Aorta (tissue), 5 donors: ENCODE data around the gene REXO1. TPM values are rescaled to one million over a fixed set of nuclear protein-coding genes. Genes with fewer than 3 reads are reported as not detected.

Source experiments
- ATAC-seq: fragments of 200-7000 bp; cut with Tn5 transposase; one replicate; pipeline ENCODE4 v1.9.1; 2022; ENCODE audit warnings: moderate library complexity; ENCODE audit not compliant: low FRiP score
- DNase-seq, 2 donors: peaks; one replicate each; pipeline ENCODE4 v3.0.0-alpha.2; 2020
- H3K27ac ChIP-seq, 2 donors: one replicate each; pipeline ENCODE4 v1.5.1; 2013; ENCODE audit warnings: low read length in 2 of 2, mild to moderate bottlenecking in 2 of 2, moderate library complexity in 2 of 2, control low read depth in 1 of 2, inconsistent platforms in 1 of 2, low read depth in 1 of 2
- H3K27me3 ChIP-seq, 2 donors: one replicate each; pipeline ENCODE4 v1.6.1; 2013; ENCODE audit warnings: control low read depth in 1 of 2, low read length in 1 of 2, mild to moderate bottlenecking in 1 of 2, moderate library complexity in 1 of 2; ENCODE audit not compliant: insufficient read depth in 2 of 2, control insufficient read depth in 1 of 2
- H3K36me3 ChIP-seq, 2 donors: one replicate each; pipeline ENCODE4 v1.6.1; 2013; ENCODE audit warnings: control low read depth in 1 of 2, low read length in 1 of 2, mild to moderate bottlenecking in 1 of 2; ENCODE audit not compliant: insufficient read depth in 2 of 2, control insufficient read depth in 1 of 2
- H3K4me1 ChIP-seq, 2 donors: one replicate each; pipeline ENCODE4 v1.6.1; 2013; ENCODE audit warnings: low read length in 2 of 2, control low read depth in 1 of 2, mild to moderate bottlenecking in 1 of 2, moderate library complexity in 1 of 2; ENCODE audit not compliant: insufficient read depth in 2 of 2, control insufficient read depth in 1 of 2
- H3K4me3 ChIP-seq, 2 donors: one replicate each; pipeline ENCODE4 v1.5.1; 2013; ENCODE audit warnings: low read length in 2 of 2, control low read depth in 1 of 2, mild to moderate bottlenecking in 1 of 2
- H3K9me3 ChIP-seq: one replicate; pipeline ENCODE4 v1.6.1; 2013; ENCODE audit warnings: mild to moderate bottlenecking, low read length; ENCODE audit not compliant: control insufficient read depth
- WGBS, 2 donors: extraction: QIAGEN DNeasy Blood & Tissue Kit; methylation state at CpG; one replicate each; pipeline ENCODE4 v1.1.7; 2013; 5-methylcytosine and 5-hydroxymethylcytosine counted together
- intact Hi-C, 2 donors: fragments of 100-400 bp; cut with DNase I; formaldehyde crosslinking; loops; one replicate each; pipeline versions ENCODE4 v1.14.2 to v1.15.0; 2022
- polyA plus RNA-seq, 2 donors: library from polyadenylated mRNA; stranded (reverse); fragments of 200-250 nt; gene quantifications; one replicate each; pipeline ENCODE4 v1.2.3, GENCODE V29; 2013
- total RNA-seq, 2 donors: library from RNA; stranded (reverse); fragmentation: NEBNext Ultra II Directional; extraction: Animal tissue kit (Norgen Biotek cat#: 25700); gene quantifications; one replicate each; pipeline ENCODE4 v1.2.1, GENCODE V29; 2021
- donor health status: healthy with polysubstance abuse.
- donor health status: Bipolar disorder and iron deficiency.
- donor health status: DM: no; HTN: no; CAD: no.
- donor health status: DM: no; HTN: no; CAD: no.
- donor health status: DM: yes; HTN: yes; CAD: no.

The REXO1 gene
- total and polyA plus RNA-seq, 4 donors = 4.8 to 29.9 (median 26.7) TPM

DNA sequence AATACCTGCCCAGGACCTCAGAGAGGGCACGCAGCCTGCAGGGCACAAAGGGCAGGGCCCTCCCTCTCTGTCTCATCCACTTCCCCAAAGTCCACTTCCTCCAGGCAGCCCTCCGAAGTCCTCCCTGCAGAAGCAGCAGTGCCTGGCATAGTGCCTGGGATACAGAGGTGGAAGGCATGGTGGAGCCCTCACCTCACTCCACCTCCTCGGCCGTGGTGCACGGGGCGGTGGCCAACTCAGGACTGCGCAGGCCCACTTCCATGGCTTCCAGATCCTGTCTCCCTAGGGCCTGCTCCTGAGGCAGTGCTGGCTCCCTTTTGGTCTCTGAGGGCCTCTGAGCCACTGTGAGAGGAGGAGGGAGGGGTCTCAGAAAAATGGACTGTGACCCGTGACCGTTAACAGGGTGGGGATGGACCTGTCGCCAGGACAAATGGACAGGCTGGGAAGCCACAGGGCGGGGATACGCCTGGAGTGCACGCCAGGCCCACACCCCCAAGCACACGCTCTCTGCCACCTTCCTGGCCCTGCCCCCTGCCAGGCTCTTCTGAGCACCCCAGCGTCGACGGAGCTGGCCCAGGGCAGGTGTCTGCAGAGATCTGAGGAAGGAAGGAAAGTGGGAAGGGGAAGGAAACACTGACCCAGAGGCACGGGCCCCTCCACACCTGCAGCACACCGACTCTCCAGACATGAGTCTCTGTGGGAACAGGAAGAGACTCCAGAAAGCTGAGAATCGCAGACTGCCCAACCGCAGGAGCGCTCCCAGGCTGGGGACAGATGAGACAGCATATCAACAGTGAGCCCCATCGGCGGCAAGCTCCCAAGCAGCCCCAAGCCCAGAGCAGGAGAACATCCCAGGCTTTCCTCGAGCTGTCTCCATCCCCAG, 8.4 kb downstream of the REXO1 start:
- H3K9me3 ChIP-seq = no peaks in the 10 kb centered on the region
- H3K4me3 ChIP-seq = no peak overlapping the region
- no peaks in the 10 kb centered on the region for H3K36me3 ChIP-seq
- intact Hi-C loops = no loop called here
- no peak overlapping the region for H3K27ac ChIP-seq
- DNase-seq (no peak), ATAC-seq (no peak)
- no peaks in the 10 kb centered on the region for H3K4me1 ChIP-seq
- 78 to 80% methylated on average over 25 of the region's 25 CpGs for WGBS, 2 donors
- H3K27me3 ChIP-seq = no peaks in the 10 kb centered on the region

- Histone ChIP-seq H3K4me3 (no peak overlapping the region), H3K27me3 (no peaks in the 10 kb centered on the region), H3K36me3 (no peaks in the 10 kb centered on the region), H3K9me3 (no peaks in the 10 kb centered on the region), H3K4me1 (no peaks in the 10 kb centered on the region), H3K27ac (no peak overlapping the region)
- ATAC-seq = no peak
- DNase-seq = no peak
- intact Hi-C loops = no loop called here
- 35 to 37% methylated on average over 23 of the region's 23 CpGs for WGBS, 2 donors
These were observed 10.6 kb downstream of the REXO1 start for GRCh38 chr19:1837625-1838105.

DNA sequence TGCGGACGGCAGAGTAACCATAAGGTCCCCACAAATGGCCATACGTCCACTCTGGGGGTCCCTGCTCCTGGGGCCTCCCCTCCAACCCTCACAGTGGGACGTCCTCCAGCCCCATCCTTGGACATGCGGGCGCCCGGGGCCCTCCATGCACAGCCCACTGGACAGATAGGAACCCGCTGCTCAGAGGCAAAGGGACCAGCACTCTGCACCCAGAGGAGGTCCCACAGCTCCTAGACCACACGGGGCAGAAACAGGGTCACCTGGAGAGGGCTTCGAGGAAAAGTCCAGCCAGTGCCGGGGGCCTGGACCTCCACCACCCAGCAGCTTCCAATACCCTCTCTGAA, 11.1 kb downstream of the REXO1 start:
- no peaks in the 10 kb centered on the region for H3K9me3 ChIP-seq
- H3K27ac ChIP-seq = no peak overlapping the region
- DNase-seq (no peak), ATAC-seq (no peak)
- intact Hi-C loops = no loop called here
- H3K4me1 ChIP-seq = no peaks in the 10 kb centered on the region
- no peaks in the 10 kb centered on the region for H3K27me3 ChIP-seq
- H3K36me3 ChIP-seq = no peaks in the 10 kb centered on the region
- WGBS, 2 donors = 76 to 82% methylated on average over 11 of the region's 11 CpGs
- no peak overlapping the region for H3K4me3 ChIP-seq

DNA sequence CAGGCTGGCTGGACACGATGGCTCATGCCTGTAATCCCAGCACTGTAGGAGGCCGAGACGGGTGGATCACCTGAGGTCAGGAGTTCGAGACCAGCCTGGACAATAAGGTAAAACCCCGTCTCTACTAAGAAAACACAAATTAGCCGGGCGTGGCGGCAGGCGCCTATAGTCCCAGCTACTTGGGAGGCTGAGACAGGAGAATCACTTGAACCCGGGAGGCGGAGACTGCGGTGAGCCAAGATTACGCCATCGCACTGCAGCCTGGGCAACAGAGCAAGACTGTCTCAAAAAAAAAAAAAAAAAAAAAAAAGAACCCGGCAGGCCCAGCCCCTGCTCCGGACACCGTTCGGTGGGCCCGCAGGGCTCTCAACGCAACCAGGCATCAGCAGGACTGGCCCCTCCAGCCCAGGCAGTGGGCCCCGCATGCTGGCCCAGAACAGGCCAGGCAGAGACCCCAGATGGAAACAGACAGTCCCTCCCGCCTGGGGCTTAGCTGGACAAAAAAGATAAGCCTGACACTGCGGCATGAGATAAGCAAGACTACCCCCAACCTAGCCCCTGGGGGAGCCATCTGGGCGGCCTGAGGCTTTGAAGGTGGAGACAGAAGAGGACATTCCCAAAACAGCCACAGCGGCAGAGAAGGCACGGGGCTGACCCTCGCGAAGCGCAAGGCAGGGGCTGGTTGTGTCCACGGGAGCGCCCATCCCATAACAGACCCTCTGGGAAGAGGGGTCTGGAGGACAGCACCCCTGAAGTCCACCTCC, 11.6 kb downstream of the REXO1 start:
- H3K4me1 ChIP-seq = no peaks in the 10 kb centered on the region
- intact Hi-C loops = no loop called here
- ATAC-seq (no peak), DNase-seq (no peak)
- no peaks in the 10 kb centered on the region for H3K36me3 ChIP-seq
- WGBS, 2 donors = 89 to 92% methylated on average over 30 to 31 of the region's 31 CpGs
- H3K4me3 ChIP-seq = no peak overlapping the region
- no peaks in the 10 kb centered on the region for H3K9me3 ChIP-seq
- H3K27ac ChIP-seq = no peak overlapping the region
- H3K27me3 ChIP-seq = no peaks in the 10 kb centered on the region

DNA sequence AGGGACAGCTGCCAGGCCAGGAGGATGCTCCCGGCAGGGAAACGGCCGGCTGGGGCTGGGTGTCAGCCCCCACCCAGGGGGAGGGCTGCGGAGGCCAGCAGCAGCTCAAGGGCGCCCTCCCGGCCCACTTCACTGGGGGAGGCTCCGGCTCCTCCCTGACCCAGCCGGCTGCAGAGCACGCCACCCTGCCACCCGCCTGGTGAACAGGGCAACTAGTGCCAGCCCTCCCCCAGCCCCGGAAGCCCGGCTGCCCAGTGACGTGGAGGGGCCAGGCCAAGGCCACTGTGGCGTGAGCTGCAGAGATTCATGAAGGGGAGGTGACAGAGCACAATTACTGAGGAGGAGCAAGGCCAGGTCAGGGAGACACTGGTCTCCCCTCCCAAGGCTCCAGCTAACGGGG, 14.7 kb downstream of the REXO1 start:
- Histone ChIP-seq H3K9me3 (no peaks in the 10 kb centered on the region), H3K4me1 (no peaks in the 10 kb centered on the region), H3K4me3 (no peak overlapping the region), H3K36me3 (no peaks in the 10 kb centered on the region), H3K27ac (no peak overlapping the region), H3K27me3 (no peaks in the 10 kb centered on the region)
- 74 to 80% methylated on average over 12 to 15 of the region's 15 CpGs for WGBS, 2 donors
- intact Hi-C loops = no loop called here
- ATAC-seq (no peak), DNase-seq (no peak)

DNA sequence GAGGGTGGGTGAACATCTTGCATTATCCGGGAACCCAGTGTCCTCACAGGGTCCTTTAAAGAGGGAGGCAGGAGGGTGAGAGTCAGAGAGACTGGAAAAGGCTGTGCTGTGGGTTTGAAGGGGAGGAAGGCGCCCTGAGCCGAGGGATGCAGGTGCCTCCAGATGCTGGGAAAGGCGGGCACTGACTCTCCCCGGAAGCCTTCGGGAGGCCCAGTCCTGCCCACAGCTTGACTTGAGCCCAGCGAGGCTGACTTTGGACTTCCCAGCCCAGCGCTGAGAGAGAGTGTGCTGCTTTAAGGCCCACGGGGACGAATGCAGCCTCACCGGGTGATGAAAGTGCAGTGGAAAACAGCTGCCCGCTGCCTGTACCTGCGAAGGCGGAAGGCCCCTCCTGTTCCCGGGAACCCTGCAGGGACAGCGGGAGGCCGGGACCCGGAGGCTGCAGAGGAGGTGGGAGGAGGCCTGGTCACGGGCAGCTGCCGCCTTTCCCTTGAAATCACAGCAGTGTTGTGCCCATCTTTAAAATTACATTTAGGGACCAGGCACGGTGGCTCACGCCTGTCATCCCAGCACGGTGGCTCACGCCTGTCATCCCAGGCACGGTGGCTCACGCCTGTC, 16.1 kb downstream of the REXO1 start:
- ATAC-seq = no peak
- H3K36me3 ChIP-seq = peaks cover 0 to 3% of the 10 kb centered on the region in 2 donors
- H3K27me3 ChIP-seq = no peaks in the 10 kb centered on the region
- H3K4me1 ChIP-seq = no peaks in the 10 kb centered on the region
- 87 to 91% methylated on average over 26 of the region's 26 CpGs for WGBS, 2 donors
- H3K9me3 ChIP-seq = no peaks in the 10 kb centered on the region
- H3K4me3 ChIP-seq = no peak overlapping the region
- H3K27ac ChIP-seq = no peak overlapping the region
- intact Hi-C loops = no loop called here
- DNase-seq = no peak

DNA sequence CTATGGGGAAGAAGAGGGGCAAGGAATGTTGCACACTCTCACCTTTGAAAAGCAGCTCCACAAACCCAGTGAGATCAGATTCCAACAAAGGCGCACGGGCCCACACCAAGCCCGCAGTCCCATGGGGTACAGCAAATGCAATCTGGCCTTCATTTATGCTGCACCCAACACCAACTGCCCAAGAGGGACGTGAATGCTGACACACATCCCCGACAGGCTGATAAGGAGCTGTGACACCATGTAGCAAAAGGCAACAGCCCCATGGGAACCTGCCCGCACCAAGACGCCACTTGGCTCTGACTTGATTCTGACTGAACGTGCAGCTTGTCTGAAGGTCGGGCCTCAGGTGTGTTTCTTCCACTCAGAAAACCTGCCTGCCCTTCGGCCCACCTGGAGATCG, 17.3 kb downstream of the REXO1 start:
- no peak for ATAC-seq
- Histone ChIP-seq H3K36me3 (peaks cover 0 to 3% of the 10 kb centered on the region in 2 donors), H3K9me3 (no peaks in the 10 kb centered on the region), H3K4me1 (no peaks in the 10 kb centered on the region), H3K27me3 (no peaks in the 10 kb centered on the region), H3K27ac (no peak overlapping the region), H3K4me3 (no peak overlapping the region)
- intact Hi-C loops = no loop called here
- no peak for DNase-seq
- WGBS, 2 donors = 79 to 84% methylated on average over 11 of the region's 11 CpGs

- no peak for ATAC-seq
- Histone ChIP-seq H3K36me3 (peaks cover 0 to 3% of the 10 kb centered on the region in 2 donors), H3K27ac (no peak overlapping the region), H3K9me3 (no peaks in the 10 kb centered on the region), H3K27me3 (no peaks in the 10 kb centered on the region), H3K4me3 (no peak overlapping the region), H3K4me1 (no peaks in the 10 kb centered on the region)
- DNase-seq = no peak
- 87 to 91% methylated on average over 15 of the region's 15 CpGs for WGBS, 2 donors
- intact Hi-C loops = no loop called here
These were observed 17.7 kb downstream of the REXO1 start for GRCh38 chr19:1830568-1830967.
